Measurements from ENCODE around the gene PRKCB. TPM values are rescaled to one million over a fixed set of nuclear protein-coding genes. Genes with fewer than 3 reads are reported as not detected.
A peak's percentile ranks its signal among the peaks of the same experiment; 100 is the strongest.

Gene PRKCB
- total RNA-seq, 1 experiment from 2014 or later: not detected

DNA sequence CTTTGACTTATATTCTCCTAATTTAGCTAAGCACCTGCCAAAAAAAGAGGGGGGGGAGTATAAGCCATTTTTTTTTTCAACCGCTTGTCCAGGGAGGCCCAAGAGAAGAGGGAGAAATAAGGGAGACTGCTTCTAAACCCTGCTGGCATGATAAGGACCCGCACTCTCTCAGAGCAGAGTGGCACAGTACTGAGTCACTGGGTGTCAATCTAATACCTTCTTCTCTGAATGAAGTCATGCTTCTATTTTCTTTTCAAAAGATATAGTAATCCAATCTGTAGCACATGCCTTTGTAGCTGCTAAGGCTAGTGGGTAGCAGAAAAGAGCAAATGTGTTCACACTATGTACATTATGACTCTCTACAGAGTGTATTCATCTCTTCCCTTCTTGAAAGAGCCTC lies 385.4 kb downstream of the PRKCB start:
- ChIA-PET POLR2A (no interaction called here), CTCF (interaction anchor here (0.6 to 1.7 kb wide), 5 partner anchors 8 to 296 kb away, joined by 3 to 5 read pairs (median 4); partner anchors contain the start of gene CACNG3)
- intact Hi-C loops (cut with micrococcal nuclease): no loop called here
- TF ChIP-seq, protein P1, sequence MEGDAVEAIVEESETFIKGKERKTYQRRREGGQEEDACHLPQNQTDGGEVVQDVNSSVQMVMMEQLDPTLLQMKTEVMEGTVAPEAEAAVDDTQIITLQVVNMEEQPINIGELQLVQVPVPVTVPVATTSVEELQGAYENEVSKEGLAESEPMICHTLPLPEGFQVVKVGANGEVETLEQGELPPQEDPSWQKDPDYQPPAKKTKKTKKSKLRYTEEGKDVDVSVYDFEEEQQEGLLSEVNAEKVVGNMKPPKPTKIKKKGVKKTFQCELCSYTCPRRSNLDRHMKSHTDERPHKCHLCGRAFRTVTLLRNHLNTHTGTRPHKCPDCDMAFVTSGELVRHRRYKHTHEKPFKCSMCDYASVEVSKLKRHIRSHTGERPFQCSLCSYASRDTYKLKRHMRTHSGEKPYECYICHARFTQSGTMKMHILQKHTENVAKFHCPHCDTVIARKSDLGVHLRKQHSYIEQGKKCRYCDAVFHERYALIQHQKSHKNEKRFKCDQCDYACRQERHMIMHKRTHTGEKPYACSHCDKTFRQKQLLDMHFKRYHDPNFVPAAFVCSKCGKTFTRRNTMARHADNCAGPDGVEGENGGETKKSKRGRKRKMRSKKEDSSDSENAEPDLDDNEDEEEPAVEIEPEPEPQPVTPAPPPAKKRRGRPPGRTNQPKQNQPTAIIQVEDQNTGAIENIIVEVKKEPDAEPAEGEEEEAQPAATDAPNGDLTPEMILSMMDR (IDR thresholded peaks at IDR 0.05; ENCODE audit: unreplicated experiment): no peak
- Mint-ChIP-seq H3K27me3 (ENCODE audit: insufficient read depth, unreplicated experiment) (peaks cover 71% of the 10 kb centered on the region), H3K4me1 (ENCODE audit: insufficient read depth, unreplicated experiment) (no peaks in the 10 kb centered on the region), H3K4me3 (ENCODE audit: unreplicated experiment) (no peak overlapping the region), H3K9me3 (ENCODE audit: unreplicated experiment) (no peaks in the 10 kb centered on the region), H3K36me3 (ENCODE audit: insufficient read depth, unreplicated experiment) (no peaks in the 10 kb centered on the region), H3K27ac (ENCODE audit: low read depth, unreplicated experiment) (no peak overlapping the region)
- BruUV-seq (replicated peaks): no TSS peak
- DNase-seq (ENCODE audit: unreplicated experiment): no peak

DNA sequence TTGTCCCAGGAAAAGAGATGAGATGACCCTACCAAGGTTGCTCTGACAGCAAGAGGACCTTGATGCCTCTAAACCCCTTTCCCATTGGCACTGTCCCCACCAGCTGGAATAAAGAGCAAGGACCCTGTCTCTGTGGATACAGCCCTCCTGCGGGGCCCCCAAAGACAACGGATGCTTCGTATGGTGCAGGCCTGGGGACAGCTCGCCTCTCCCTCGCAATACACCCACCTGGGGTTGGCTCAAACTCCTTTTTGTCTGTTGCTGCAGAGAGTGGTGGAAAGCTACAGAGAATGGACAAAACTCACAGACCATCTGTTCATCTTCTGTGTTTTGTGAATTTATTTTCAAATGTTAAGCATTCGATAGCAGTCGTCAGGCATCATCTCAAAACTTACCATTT lies 392.7 kb downstream of the PRKCB start:
- intact Hi-C loops (cut with micrococcal nuclease): no loop called here
- Mint-ChIP-seq H3K36me3 (ENCODE audit: insufficient read depth, unreplicated experiment) (no peaks in the 10 kb centered on the region), H3K27me3 (ENCODE audit: insufficient read depth, unreplicated experiment) (peaks cover 33% of the 10 kb centered on the region), H3K9me3 (ENCODE audit: unreplicated experiment) (no peaks in the 10 kb centered on the region), H3K4me3 (ENCODE audit: unreplicated experiment) (no peak overlapping the region), H3K4me1 (ENCODE audit: insufficient read depth, unreplicated experiment) (no peaks in the 10 kb centered on the region), H3K27ac (ENCODE audit: low read depth, unreplicated experiment) (no peak overlapping the region)
- ChIA-PET POLR2A (no interaction called here), CTCF (no interaction called here)
- TF ChIP-seq, protein P1 (IDR thresholded peaks at IDR 0.05; ENCODE audit: unreplicated experiment): no peak
- no peak for DNase-seq (ENCODE audit: unreplicated experiment)
- no TSS peak for BruUV-seq (replicated peaks)

DNA sequence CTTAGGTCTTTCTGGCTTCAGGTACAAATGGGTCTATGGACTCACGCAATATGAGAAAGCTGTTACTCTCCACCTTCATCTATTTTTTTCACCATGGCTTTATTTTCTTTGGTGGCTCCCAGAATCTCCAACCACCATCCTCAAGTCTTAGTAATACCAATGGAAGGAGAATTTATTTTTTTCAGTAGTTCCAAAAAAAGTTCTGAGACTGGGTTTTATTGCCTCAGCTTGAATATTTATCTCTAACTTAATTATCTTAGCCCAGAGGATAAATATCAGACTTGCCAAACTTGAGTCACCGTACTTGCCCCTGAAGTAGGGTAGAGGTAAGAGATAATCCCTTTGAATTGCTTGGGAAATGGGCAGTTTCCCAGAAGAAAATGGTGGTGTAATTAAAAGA lies 397.2 kb downstream of the PRKCB start:
- H3K4me3 Mint-ChIP-seq (ENCODE audit: unreplicated experiment): no peak overlapping the region
- no TSS peak for BruUV-seq (replicated peaks)
- peaks cover under 1% of the 10 kb centered on the region for H3K27me3 Mint-ChIP-seq (ENCODE audit: insufficient read depth, unreplicated experiment)
- CTCF ChIA-PET: interaction anchor here (0.9 to 1.2 kb wide), 3 partner anchors 13 to 164 kb away, joined by 3 to 4 read pairs (median 3); no protein-coding TSS in a partner anchor
- no peaks in the 10 kb centered on the region for H3K36me3 Mint-ChIP-seq (ENCODE audit: insufficient read depth, unreplicated experiment)
- intact Hi-C loops (cut with micrococcal nuclease): no loop called here
- peaks cover 18% of the 10 kb centered on the region for H3K9me3 Mint-ChIP-seq (ENCODE audit: unreplicated experiment)
- no peak overlapping the region for H3K27ac Mint-ChIP-seq (ENCODE audit: low read depth, unreplicated experiment)
- no peak for DNase-seq (ENCODE audit: unreplicated experiment)
- H3K4me1 Mint-ChIP-seq (ENCODE audit: insufficient read depth, unreplicated experiment): no peaks in the 10 kb centered on the region
- POLR2A ChIA-PET: no interaction called here
- TF ChIP-seq, protein P1 (IDR thresholded peaks at IDR 0.05; ENCODE audit: unreplicated experiment): no peak

DNA sequence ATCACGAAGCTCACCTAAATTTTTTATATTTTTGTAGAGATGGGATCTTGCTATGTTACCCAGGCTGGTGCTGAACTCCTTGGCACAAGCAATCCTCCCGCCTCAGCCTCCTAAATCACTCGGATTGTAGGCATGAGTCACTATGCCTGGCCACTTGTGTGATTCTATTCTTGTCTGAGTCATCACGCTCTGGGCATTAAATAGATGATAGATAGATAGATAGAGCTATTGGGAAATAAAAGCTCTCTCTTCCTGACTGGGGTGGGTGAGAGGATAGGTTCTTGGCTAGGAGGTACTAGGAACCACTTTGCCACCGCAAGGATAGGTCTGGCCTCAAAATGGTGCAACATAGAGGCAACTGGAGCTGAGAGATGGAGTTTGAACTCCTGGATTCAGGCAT lies 399.0 kb downstream of the PRKCB start:
- Mint-ChIP-seq H3K27ac (ENCODE audit: low read depth, unreplicated experiment) (no peak overlapping the region), H3K36me3 (ENCODE audit: insufficient read depth, unreplicated experiment) (no peaks in the 10 kb centered on the region), H3K9me3 (ENCODE audit: unreplicated experiment) (peaks cover 26% of the 10 kb centered on the region), H3K27me3 (ENCODE audit: insufficient read depth, unreplicated experiment) (no peaks in the 10 kb centered on the region), H3K4me3 (ENCODE audit: unreplicated experiment) (no peak overlapping the region), H3K4me1 (ENCODE audit: insufficient read depth, unreplicated experiment) (no peaks in the 10 kb centered on the region)
- BruUV-seq (replicated peaks): no TSS peak
- CTCF ChIA-PET: interaction anchor here (0.7 to 1.4 kb wide), 5 partner anchors 18 to 282 kb away, joined by 3 to 8 read pairs (median 3); no protein-coding TSS in a partner anchor
- intact Hi-C loops (cut with micrococcal nuclease): no loop called here
- TF ChIP-seq, protein P1 (IDR thresholded peaks at IDR 0.05; ENCODE audit: unreplicated experiment): no peak
- DNase-seq (ENCODE audit: unreplicated experiment): peak; percentile 39
- POLR2A ChIA-PET: no interaction called here
